ENCODE measurements around the gene HELB. TPM values are rescaled to one million over a fixed set of nuclear protein-coding genes. Genes with fewer than 3 reads are reported as not detected.

Gene HELB
- 1.6 and 5.5 TPM in 2 replicates for total RNA-seq

DNA sequence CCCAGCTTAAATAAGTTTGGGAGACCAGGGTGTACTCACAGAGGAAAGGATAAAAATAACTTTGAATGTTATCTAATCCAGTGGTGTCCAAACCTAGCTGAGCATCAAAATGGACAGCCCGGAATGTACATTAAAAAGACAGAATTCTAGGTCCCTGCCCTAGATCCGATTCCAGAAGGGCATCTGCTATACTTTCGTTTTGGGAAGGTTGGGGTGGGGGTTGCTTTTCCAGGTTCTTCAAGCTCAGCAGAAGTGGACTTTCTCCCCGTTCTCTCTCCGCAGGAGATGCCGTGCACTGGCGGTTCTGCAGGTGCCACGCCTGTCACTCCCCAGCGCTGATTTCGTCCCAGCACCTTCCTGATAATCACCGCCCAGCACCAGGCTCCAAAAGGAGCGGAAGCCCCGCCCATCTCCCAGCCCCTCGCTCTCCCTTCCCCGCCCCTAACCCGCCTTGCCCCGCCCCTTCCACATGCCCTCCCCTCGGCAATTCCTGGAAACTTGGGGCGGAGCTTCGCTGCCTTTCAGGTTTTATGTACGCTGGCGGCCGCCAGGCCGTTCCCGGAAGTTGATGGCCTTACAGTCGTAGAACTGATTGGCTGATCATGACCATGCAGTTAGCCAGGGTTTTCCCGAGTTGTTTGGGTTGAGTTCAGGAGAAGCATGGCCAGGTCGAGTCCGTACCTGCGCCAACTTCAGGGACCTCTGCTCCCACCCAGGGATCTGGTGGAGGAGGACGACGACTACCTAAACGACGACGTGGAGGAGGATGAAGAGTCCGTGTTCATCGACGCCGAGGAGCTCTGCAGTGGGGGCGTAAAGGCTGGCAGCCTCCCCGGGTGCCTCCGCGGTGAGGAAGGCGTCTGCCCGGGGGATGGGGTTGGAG is at the start of gene HELB:
Gene HELB, plus strand, starts transcription at position 550 of the 883 bp plus-strand sequence. Its CDS starts 111 bp downstream, at position 661.

Other genes with a start within 250 kb of the HELB start
- 3.9 and 5.0 TPM in 2 replicates for gene LLPH, start 171.7 kb upstream of the HELB start, total RNA-seq
- gene TMBIM4, start 132.5 kb upstream of the HELB start, total RNA-seq = 81.2 and 102 TPM in 2 replicates
- 4.9 and 10.0 TPM in 2 replicates for gene IRAK3, start 113.3 kb upstream of the HELB start, total RNA-seq

Measured in epithelial cell of umbilical artery (primary cell).